Effector memory CD8-positive, alpha-beta T cell (primary cell): ENCODE results near the gene DCLRE1B.
"Not testable (repeated sequence)": the region's sequence is repeated elsewhere in the genome, so short reads cannot be mapped to it uniquely, and the experiment has no call there.

ENCODE experiments used
- ATAC-seq: fragments of 150-1000 bp; cut with Tn5 transposase; replicated peaks from 2 replicates; pipeline ENCODE4 v1.10.0; 2021; ENCODE audit warnings: mild to moderate bottlenecking, moderate library complexity
- DNase-seq, 3 experiments: peaks; one replicate each; pipeline ENCODE4 v3.0.0; 2021
- H3K27ac Mint-ChIP-seq, 2 donors: one replicate each; pipeline ENCODE4 v1.8.0; 2022; ENCODE audit warnings: mild to moderate bottlenecking in 2 of 2, mixed read lengths in 2 of 2, moderate library complexity in 2 of 2
- H3K27me3 Mint-ChIP-seq, 2 donors: one replicate each; pipeline ENCODE4 v1.8.0; 2022; ENCODE audit warnings: mixed read lengths in 2 of 2
- H3K36me3 Mint-ChIP-seq: one replicate; pipeline ENCODE4 v1.8.0; 2022; ENCODE audit warnings: mild to moderate bottlenecking, moderate library complexity, mixed read lengths; ENCODE audit not compliant: insufficient read depth
- H3K4me1 Mint-ChIP-seq, 2 donors: one replicate each; pipeline ENCODE4 v1.8.0; 2022; ENCODE audit warnings: low read depth in 2 of 2, mixed read lengths in 2 of 2
- H3K4me3 Mint-ChIP-seq, 2 donors: one replicate each; pipeline ENCODE4 v1.8.0; 2022; ENCODE audit warnings: mild to moderate bottlenecking in 2 of 2, mixed read lengths in 2 of 2, moderate library complexity in 2 of 2
- H3K9me3 Mint-ChIP-seq, 2 donors: one replicate each; pipeline ENCODE4 v1.8.0; 2022; ENCODE audit warnings: mixed read lengths in 2 of 2

Gene DCLRE1B

GRCh38 chr1:113938192-113938591, 33.1 kb downstream of the DCLRE1B start:
- H3K36me3 Mint-ChIP-seq = peaks cover 61% of the 10 kb centered on the region
- H3K4me3 Mint-ChIP-seq = peak overlapping the region; percentile 48 to 79
- H3K9me3 Mint-ChIP-seq = no peaks in the 10 kb centered on the region
- peaks cover 47 to 75% of the 10 kb centered on the region in 2 donors for H3K4me1 Mint-ChIP-seq
- no peaks in the 10 kb centered on the region for H3K27me3 Mint-ChIP-seq
- DNase-seq = no peak
- peak overlapping the region; percentile 33 to 87 for H3K27ac Mint-ChIP-seq
- no peak for ATAC-seq

GRCh38 chr1:113940365-113941244, 35.5 kb downstream of the DCLRE1B start:
- DNase-seq = peak; percentile 43 to 52 (median 52)
- H3K36me3 Mint-ChIP-seq = peaks cover 67% of the 10 kb centered on the region
- H3K4me3 Mint-ChIP-seq = peak overlapping the region; percentile 75 to 79

DNA sequence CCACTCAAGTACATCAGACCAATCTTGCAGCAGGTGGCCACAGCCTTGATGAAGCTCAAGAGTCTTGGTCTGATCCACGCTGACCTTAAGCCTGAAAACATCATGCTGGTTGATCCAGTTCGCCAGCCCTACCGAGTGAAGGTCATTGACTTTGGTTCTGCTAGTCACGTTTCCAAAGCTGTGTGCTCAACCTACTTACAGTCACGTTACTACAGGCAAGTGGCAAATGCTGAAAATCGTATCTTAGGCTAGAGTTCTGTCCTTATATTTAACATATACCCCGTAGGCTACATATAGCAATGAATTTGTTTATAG, 36.1 kb downstream of the DCLRE1B start:
- H3K36me3 Mint-ChIP-seq = peaks cover 67% of the 10 kb centered on the region
- ATAC-seq (no peak), DNase-seq (no peak)
- no peaks in the 10 kb centered on the region for H3K27me3 Mint-ChIP-seq
- peak overlapping the region; percentile 78 to 95 for H3K27ac Mint-ChIP-seq
- peak overlapping the region; percentile 75 to 79 for H3K4me3 Mint-ChIP-seq
- peaks cover 49 to 69% of the 10 kb centered on the region in 2 donors for H3K4me1 Mint-ChIP-seq
- no peaks in the 10 kb centered on the region for H3K9me3 Mint-ChIP-seq

More at GRCh38 chr1:113940365-113941244, 35.5 kb downstream of the DCLRE1B start:
- H3K27ac Mint-ChIP-seq = peak overlapping the region; percentile 78 to 95
- H3K27me3 Mint-ChIP-seq = no peaks in the 10 kb centered on the region
- H3K4me1 Mint-ChIP-seq = peaks cover 49 to 68% of the 10 kb centered on the region in 2 donors
- H3K9me3 Mint-ChIP-seq = no peaks in the 10 kb centered on the region
- peak; percentile 78 for ATAC-seq

- Mint-ChIP-seq H3K4me3 (peak overlapping the region in 1 of 2 donors; percentile 20), H3K36me3 (peaks cover 76% of the 10 kb centered on the region), H3K27ac (peak overlapping the region; percentile 50 to 88), H3K9me3 (no peaks in the 10 kb centered on the region), H3K4me1 (peaks cover 56 to 73% of the 10 kb centered on the region in 2 donors), H3K27me3 (no peaks in the 10 kb centered on the region)
- no peak for ATAC-seq
- no peak for DNase-seq
Measured at GRCh38 chr1:113942527-113942926, 37.4 kb downstream of the DCLRE1B start.

DNA sequence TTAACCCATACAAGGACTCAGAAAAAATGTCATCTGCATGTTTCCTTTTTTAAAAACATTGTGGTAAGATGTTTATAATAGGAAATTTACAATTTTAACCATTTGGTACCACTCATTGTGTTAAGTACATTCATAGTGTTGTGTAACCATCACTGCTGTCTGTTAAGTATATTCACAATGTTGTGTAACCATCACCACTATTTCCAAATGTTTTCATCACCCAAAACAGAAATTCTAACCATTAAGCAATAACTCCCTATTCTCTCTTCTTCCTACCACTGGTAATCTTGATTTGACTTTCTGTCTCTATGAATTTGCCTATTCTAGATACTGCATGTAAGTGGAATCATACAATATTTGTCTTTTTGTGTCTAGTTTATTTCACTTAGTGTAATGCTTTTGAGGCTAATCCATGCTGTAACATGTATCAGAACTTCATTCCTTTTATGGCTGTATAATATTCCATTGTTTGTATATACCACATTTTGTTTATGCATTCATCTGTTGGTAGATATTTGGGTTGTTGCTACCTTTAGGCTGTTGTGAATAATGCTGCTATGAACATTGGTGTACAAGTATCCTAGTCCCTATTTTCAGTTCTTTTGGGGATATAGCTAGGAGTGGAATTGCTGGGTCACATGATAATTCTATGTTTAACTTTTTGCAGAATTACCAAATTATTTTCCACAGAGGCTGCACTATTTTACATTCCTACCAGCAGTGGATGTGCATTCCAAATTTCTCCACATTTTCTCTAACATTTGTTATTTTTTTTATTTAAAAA, 38.1 kb downstream of the DCLRE1B start:
- Mint-ChIP-seq H3K36me3 (peaks cover 74% of the 10 kb centered on the region), H3K9me3 (no peaks in the 10 kb centered on the region), H3K27me3 (no peaks in the 10 kb centered on the region), H3K4me1 (peaks cover 55 to 73% of the 10 kb centered on the region in 2 donors), H3K4me3 (peak overlapping the region in 1 of 2 donors; percentile 32), H3K27ac (peak overlapping the region in 1 of 2 donors; percentile 67)
- ATAC-seq (no peak), DNase-seq (no peak)

DNA sequence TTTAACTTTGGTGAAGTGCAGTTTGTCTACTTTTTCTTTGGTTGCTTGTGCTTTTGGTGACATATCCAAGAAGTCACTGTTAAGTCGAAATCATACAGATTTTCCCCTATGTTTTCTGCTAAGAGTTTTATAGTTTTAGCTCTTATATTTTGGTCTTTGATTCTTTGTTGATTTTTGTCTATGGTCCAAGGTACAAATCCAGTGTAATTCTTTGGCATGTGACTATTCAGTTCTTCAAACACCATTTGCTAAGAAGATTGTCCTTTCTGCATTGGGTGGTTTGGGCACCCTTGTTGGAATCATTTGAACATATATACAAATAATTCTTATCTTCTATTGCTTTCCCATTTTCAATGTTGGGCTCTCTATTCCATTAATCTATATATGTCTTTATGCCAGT, 40.2 kb downstream of the DCLRE1B start:
- Mint-ChIP-seq H3K9me3 (no peaks in the 10 kb centered on the region), H3K4me1 (peaks cover 50 to 65% of the 10 kb centered on the region in 2 donors), H3K27me3 (no peaks in the 10 kb centered on the region), H3K4me3 (peak overlapping the region; percentile 29 to 64), H3K27ac (peak overlapping the region; percentile 31 to 67), H3K36me3 (peaks cover 80% of the 10 kb centered on the region)
- ATAC-seq (no peak), DNase-seq (no peak)

GRCh38 chr1:113946112-113946511, 41.0 kb downstream of the DCLRE1B start:
- no peak for DNase-seq
- H3K4me1 Mint-ChIP-seq = peaks cover 42 to 57% of the 10 kb centered on the region in 2 donors
- H3K9me3 Mint-ChIP-seq = no peaks in the 10 kb centered on the region
- peak overlapping the region; percentile 62 to 64 for H3K4me3 Mint-ChIP-seq
- peaks cover 80% of the 10 kb centered on the region for H3K36me3 Mint-ChIP-seq
- H3K27ac Mint-ChIP-seq = peak overlapping the region; percentile 83 to 92
- no peak for ATAC-seq
- H3K27me3 Mint-ChIP-seq = no peaks in the 10 kb centered on the region

DNA sequence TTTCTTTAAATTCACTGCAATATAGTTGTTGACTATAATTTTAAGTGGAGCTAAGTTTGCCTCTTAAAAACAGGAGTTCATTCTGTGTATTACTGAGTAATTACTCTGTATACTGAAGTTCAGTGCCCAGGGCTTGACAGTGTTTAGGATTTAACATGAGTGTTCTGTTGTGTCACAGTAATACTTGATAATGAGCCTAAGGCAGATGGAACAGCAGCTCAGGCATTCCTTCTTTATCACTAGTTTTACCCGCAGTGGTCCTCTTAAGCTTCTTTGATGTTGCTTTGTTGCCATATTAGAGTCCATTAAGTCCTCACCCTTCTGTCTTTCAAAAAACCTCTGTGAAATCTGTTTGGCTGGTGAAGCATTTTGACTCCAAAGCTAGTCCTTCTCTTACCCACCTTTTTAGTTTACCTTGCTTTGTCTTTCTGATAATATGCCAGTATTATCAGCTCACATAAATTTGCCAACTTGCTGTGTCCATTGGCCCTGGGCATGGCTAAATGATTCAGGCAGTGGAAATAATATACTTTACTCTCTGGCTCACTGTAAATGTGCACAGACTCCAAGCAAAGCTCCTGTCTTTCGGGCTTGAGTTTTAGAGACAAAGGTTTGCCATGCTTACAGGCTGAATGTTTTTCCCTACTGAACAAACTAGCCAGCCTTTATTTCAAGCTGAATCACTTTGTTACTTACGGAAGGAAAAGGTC, 41.7 kb downstream of the DCLRE1B start:
- Mint-ChIP-seq H3K27ac (peak overlapping the region; percentile 92 to 93), H3K4me1 (peaks cover 42 to 62% of the 10 kb centered on the region in 2 donors), H3K27me3 (no peaks in the 10 kb centered on the region), H3K4me3 (peak overlapping the region; percentile 62 to 64), H3K36me3 (peaks cover 76% of the 10 kb centered on the region), H3K9me3 (no peaks in the 10 kb centered on the region)
- DNase-seq = no peak
- ATAC-seq = peak; percentile 30

DNA sequence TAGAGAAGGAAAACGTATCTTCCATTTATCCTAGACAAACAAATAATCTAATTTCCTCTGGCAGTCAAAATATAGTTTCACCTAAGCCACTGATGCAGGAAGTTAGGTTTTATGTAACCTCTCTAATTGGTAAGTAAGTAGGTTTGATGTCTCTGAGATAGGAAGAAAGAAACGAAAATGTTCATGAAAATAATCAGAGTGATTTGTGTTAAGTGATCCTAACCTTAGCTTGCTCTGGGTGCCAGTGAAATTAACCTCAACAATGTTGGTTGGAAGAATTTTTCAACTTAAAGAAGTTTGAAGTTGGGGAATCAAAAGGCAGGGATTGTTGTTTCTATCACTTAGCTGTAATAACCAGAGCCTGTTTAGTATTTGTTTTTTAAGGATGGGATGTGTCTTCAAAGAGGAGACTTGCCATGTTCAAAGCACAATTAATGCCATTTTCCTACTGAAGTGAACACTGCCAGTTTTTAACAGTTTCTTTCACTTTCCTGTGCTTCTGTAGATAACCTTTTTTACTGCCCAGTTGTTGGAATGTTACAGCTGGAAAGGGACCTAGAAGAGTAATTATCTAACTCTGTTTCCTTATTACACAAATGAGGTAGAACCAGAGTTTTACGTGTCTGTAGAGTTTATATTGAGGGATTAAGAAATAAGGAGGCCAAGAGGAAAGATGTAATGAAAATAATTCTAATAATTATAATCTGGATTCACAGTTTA, 42.4 kb downstream of the DCLRE1B start:
- H3K4me3 Mint-ChIP-seq = peak overlapping the region; percentile 62 to 64
- peak; percentile 67 for ATAC-seq
- peaks cover 79% of the 10 kb centered on the region for H3K36me3 Mint-ChIP-seq
- H3K27me3 Mint-ChIP-seq = no peaks in the 10 kb centered on the region
- no peak for DNase-seq
- peaks cover 42 to 57% of the 10 kb centered on the region in 2 donors for H3K4me1 Mint-ChIP-seq
- H3K9me3 Mint-ChIP-seq = no peaks in the 10 kb centered on the region
- H3K27ac Mint-ChIP-seq = peak overlapping the region; percentile 92 to 93

DNA sequence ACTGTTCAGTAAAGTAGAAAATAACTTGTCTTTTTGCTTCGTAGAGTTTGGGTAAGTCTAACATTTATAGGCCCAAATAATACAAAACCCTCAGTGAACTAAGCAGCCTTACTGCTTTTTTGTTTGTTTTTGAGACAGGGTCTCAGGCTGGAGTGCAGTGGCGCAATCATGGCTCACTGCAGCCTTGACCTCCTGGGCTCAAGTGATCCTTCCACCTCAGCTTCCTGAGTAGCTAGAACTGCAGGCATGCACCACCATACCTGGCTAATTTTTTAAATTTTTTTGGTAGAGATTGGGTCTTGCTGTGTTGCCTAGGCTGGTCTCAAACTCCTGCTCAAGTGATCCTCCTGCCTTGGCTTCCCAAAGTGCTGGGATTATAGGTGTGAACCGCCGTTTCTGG, 43.0 kb downstream of the DCLRE1B start:
- H3K27me3 Mint-ChIP-seq = not testable (repeated sequence)
- peak overlapping the region; percentile 38 to 64 for H3K4me3 Mint-ChIP-seq

GRCh38 chr1:113949007-113949406, 43.9 kb downstream of the DCLRE1B start:
- peak overlapping the region in 1 of 2 donors; percentile 6 for H3K4me3 Mint-ChIP-seq

More for the DNA sequence above, 43.0 kb downstream of the DCLRE1B start:
- not testable (repeated sequence) for ATAC-seq, DNase-seq, H3K9me3 Mint-ChIP-seq
- peaks cover 41 to 55% of the 10 kb centered on the region in 2 donors for H3K4me1 Mint-ChIP-seq
- H3K36me3 Mint-ChIP-seq = peaks cover 79% of the 10 kb centered on the region
- peak overlapping the region; percentile 92 to 93 for H3K27ac Mint-ChIP-seq

GRCh38 chr1:113950908-113951307, 45.8 kb downstream of the DCLRE1B start:
- DNase-seq (no peak), ATAC-seq (no peak)
- Mint-ChIP-seq H3K4me3 (no peak overlapping the region), H3K4me1 (peaks cover 33 to 53% of the 10 kb centered on the region in 2 donors), H3K9me3 (no peaks in the 10 kb centered on the region), H3K27me3 (no peaks in the 10 kb centered on the region), H3K36me3 (peaks cover 81% of the 10 kb centered on the region), H3K27ac (peak overlapping the region in 1 of 2 donors; percentile 62)

More at GRCh38 chr1:113949007-113949406, 43.9 kb downstream of the DCLRE1B start:
- H3K4me1 Mint-ChIP-seq = peaks cover 40 to 62% of the 10 kb centered on the region in 2 donors
- peaks cover 81% of the 10 kb centered on the region for H3K36me3 Mint-ChIP-seq
- no peak for ATAC-seq
- H3K27ac Mint-ChIP-seq = peak overlapping the region; percentile 77 to 92
- H3K9me3 Mint-ChIP-seq = no peaks in the 10 kb centered on the region
- peak in 1 of 3 experiments; percentile 30 for DNase-seq
- H3K27me3 Mint-ChIP-seq = no peaks in the 10 kb centered on the region
